SK-N-SH (cell line): ENCODE measurements around the gene MAML3.

Source experiments
- EP300 ChIP-seq, 2 experiments: IDR thresholded peaks; 2 replicates each; pipeline versions ENCODE4 v1.4.0 to v1.6.1; 2012; ENCODE audit warnings: borderline replicate concordance in 1 of 2, low read depth in 1 of 2, low read length in 1 of 2
- GABPA ChIP-seq: IDR thresholded peaks from 2 replicates; pipeline ENCODE4 v1.4.0; 2012; ENCODE audit warnings: low read depth, mild to moderate bottlenecking
- GATA2 ChIP-seq: sonication (generic); formaldehyde crosslinking; IDR thresholded peaks from 2 replicates; pipeline ENCODE4 v1.5.0; 2020; ENCODE audit warnings: mild to moderate bottlenecking, missing genetic modification reagents
- TAF1 ChIP-seq: IDR thresholded peaks from 2 replicates; pipeline ENCODE4 v1.6.1; 2012; ENCODE audit warnings: low read depth, mild to moderate bottlenecking, low read length, moderate library complexity, borderline replicate concordance
- TEAD4 ChIP-seq: IDR thresholded peaks from 2 replicates; pipeline ENCODE4 v1.4.0; 2012; ENCODE audit warnings: mild to moderate bottlenecking, borderline replicate concordance; ENCODE audit not compliant: insufficient read depth
- TF ChIP-seq, protein P1 (sequence below): fragments of 200-600 bp; sonication (generic); IDR thresholded peaks from 2 replicates; pipeline ENCODE4 v1.6.1; 2017; ENCODE audit warnings: antibody characterized with exemption, mild to moderate bottlenecking, moderate library complexity
- TF ChIP-seq, protein P2 (sequence below): fragments of 150-350 bp; IDR thresholded peaks from 2 replicates; pipeline ENCODE4 v1.6.1; 2016; ENCODE audit warnings: mild to moderate bottlenecking, low read depth, low read length

DNA sequence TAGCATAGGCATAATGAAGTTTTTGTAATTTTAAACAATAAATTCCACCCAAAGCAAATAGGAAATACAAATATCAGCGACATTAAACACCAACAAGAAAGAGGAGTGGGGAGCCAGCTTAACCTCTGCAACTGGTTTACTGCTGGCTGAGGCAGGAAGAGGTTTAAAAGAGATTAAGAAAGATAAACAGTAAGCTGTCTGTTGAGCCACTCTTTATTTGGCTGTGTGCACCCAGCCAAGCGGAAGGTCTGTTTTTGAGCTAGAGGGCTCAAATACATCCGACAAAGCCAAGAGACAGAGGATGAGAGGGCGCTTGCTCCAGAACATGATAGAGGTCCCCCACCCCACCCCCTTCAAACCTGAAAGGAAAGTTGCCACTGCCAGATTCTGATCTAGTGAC lies 297.0 kb downstream of the MAML3 start:
- no peak for TF ChIP-seq TEAD4
- TF ChIP-seq, protein P1, sequence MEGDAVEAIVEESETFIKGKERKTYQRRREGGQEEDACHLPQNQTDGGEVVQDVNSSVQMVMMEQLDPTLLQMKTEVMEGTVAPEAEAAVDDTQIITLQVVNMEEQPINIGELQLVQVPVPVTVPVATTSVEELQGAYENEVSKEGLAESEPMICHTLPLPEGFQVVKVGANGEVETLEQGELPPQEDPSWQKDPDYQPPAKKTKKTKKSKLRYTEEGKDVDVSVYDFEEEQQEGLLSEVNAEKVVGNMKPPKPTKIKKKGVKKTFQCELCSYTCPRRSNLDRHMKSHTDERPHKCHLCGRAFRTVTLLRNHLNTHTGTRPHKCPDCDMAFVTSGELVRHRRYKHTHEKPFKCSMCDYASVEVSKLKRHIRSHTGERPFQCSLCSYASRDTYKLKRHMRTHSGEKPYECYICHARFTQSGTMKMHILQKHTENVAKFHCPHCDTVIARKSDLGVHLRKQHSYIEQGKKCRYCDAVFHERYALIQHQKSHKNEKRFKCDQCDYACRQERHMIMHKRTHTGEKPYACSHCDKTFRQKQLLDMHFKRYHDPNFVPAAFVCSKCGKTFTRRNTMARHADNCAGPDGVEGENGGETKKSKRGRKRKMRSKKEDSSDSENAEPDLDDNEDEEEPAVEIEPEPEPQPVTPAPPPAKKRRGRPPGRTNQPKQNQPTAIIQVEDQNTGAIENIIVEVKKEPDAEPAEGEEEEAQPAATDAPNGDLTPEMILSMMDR: no peak
- TF ChIP-seq TAF1: no peak
- TF ChIP-seq GABPA: no peak
- TF ChIP-seq EP300 (IDR thresholded peaks at IDR 0.05; ENCODE audit: borderline replicate concordance in 1 of 2, low read depth in 1 of 2, low read length in 1 of 2): peak in 1 of 2 experiments; percentile 89; a peak in 2 of 4 replicates
- TF ChIP-seq, protein P2, sequence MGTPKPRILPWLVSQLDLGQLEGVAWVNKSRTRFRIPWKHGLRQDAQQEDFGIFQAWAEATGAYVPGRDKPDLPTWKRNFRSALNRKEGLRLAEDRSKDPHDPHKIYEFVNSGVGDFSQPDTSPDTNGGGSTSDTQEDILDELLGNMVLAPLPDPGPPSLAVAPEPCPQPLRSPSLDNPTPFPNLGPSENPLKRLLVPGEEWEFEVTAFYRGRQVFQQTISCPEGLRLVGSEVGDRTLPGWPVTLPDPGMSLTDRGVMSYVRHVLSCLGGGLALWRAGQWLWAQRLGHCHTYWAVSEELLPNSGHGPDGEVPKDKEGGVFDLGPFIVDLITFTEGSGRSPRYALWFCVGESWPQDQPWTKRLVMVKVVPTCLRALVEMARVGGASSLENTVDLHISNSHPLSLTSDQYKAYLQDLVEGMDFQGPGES: no peak
- TF ChIP-seq GATA2: peak; percentile 91
